GM18517 (cell line): Measurements from ENCODE around the gene TXN2.
"Not testable (repeated sequence)": the region's sequence is repeated elsewhere in the genome, so short reads cannot be mapped to it uniquely, and the experiment has no call there.

ENCODE experiments used
- ATAC-seq: cut with Tn5 transposase; IDR thresholded peaks from one replicate; pipeline ENCODE4 v1.9.1; 2021; ENCODE audit warnings: mild to moderate bottlenecking, moderate library complexity; ENCODE audit not compliant: unreplicated experiment

TXN2 gene

DNA sequence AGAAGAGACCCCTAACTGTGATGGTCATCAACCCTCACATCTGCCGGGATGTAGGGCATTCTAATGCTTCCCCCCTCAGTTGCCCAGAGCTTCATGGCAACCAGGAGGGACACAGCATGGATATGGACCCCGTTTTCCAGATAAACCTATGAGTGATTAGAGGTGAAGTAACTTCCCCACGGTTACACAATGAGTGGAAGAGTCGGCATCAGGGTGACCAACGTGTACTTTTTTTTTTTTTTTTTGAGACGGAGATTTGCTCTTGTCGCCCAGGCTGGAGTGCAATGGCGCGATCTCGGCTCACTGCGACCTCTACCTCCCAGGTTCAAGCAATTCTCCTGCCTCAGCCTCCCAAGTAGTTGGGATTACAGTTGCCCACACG, 25.0 kb downstream of the TXN2 start:
- ATAC-seq, result no peak

DNA sequence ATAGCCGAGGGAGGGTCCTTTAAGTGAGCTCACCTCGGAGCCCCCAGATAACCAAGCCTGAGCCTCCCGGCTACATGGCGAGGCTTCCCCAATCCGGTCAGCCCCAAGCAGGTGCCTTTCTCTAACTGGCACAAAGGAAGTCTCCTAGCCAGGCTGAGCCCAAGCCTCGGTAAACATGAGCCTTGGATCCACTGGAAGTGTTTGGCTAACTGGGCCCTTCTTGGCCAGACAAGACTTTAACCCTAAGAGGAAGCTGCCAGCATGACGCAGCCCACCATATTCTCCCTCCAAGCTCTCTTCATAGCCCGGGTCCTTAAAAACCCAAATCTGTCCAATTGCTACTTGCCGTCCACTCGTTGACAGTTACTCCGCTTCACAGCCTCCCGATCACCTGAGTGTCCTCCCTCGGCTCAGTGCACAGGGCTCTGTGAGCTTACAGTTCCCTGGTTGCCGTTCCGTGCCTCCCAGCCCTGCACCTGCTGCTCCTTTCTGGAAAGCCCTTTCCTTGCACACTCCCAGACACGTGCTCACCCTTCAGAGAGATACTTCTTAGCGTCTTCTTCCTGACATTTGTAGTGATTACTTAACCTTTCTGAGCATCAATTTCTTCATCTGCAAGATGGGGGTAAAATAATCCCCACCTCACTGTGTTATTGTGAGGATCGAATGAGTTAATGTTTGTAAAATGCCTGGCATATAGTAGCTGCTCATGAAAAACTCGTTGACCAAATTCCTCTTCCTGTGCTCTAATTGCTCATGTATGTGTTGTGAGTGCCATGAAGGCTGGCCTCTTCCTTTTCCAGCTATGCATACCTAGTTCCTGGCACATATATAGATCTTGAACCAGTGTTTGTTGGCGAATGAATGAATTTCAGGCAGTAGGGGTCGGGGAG, 25.6 kb downstream of the TXN2 start:
- ATAC-seq, result no peak

DNA sequence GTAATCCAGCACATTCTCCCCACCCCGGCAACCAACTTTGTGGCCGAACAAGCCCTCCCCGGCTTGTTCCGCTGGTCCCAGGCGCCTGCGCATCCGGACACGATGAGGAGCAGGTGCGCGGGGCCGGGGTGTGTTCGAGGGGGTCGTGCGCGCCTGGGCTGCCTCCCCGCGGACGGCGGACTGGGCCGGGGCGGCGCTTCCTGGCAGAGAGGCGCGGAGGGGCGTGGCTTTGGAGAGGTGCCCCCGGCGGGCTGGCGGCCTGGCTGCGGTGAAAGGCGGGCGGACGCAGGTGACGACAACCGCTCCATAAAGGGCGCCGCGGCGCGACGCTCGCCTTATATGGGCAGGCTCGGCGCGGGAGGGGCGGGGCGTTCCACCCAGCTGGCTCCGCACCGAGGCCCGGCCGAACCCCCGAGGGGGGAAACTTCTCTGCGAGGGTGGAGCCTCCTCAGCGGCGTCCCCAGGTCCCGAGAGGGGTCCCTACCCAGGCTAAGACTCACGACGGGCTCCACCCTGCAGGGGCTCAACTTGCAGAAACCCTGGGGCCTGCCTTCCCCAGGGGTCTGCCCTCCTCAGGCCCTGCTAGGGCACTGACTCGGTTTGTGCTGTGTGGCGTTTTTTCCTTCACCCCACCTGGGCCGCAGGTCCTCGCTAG, 26.4 kb downstream of the TXN2 start:
- peak; percentile 41 for ATAC-seq

DNA sequence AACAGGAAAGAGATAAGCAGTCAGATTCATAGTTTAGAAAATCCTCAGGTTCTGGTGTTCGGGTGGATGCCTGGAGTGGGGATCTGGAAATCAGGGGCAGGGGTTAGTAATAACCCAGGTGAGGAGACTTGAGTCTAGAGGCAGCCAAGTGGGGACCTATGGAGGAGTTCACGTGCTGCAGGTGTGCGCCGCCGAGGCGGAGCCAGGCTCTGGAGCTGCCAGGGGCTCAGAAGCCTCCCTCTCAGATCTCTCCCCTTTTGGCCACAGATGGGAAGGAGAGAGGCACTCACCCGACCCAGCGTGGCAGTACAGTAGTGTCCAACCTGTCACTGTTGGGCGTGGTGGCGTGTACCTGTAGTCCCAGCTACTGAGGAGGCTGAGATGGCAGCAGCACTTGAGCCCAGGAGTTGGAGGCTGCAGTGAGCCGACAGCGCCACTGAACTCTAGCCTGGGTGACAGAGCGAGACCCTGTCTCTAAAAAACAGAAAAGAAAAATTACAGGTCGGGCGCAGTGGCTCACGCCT, 27.5 kb downstream of the TXN2 start:
- ATAC-seq, result no peak

DNA sequence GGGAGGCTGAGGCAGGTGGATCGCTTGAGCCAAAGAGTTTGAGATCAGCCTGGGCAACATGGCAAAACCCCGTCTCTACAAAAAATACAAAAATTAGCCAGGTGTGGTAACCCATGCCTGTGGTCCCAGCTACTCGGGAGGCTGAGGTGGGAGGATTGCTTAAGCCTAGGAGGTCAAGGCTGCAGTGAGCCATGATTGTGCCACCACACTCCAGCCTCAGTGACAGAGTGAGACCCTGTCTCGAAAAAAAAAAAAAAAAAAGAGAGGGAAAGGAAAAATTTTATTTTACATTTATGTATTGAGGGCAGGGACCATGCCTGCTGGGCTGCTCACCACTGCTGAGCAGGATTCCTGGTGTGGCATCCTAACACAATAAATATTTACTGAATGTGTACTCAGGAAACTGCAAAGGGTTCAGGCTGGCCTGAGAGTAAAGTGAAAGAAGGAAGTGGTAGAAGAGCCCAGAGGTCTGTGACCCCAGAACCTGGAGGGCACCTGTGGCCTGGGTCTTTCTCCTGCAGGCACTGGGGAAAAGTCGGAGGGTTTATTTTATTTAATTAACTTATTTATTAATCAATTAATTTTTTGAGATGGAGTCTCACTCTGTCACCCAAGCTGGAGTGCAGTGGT, 28.3 kb downstream of the TXN2 start:
- ATAC-seq, result not testable (repeated sequence)

DNA sequence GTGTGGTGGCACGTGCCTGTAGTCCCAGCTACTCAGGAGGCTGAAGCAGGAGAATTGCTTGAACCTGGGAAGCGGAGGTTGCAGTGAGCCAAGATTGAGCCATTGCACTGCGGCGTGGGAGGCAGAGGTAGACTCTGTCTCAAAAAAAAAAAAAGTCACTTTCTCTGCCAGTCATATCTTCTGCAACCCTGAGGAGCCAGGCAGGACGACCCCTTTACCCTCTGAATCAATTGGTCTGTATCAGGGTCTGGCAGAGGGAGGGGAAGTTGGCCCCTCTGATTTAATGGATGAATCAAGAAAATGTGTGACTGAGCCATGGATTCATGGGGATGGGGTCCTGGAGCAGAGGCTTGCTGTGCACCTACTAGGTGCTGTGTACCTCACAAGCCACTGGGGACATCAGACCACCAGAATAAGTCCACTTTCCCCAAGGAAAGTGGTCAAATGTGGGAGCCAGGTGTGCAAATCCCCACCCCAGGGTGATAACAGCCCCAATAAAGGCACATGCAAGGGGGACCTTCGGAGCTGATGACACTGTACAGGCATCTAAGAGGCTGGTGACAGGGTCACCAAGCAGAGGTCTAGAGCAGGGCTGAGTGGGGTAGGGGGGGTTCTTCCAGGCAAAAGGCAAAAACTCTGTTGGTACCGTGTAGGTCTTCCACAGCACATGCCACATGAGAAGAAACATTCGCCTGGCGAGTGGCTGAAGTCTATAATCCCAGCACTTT, 29.0 kb downstream of the TXN2 start:
- ATAC-seq, result no peak

- ATAC-seq, result not testable (repeated sequence)
Measured at GRCh38 chr22:36450923-36451322, 30.5 kb downstream of the TXN2 start.

GRCh38 chr22:36449596-36450175, 31.8 kb downstream of the TXN2 start:
- no peak for ATAC-seq

- ATAC-seq, result no peak
Measured at GRCh38 chr22:36447632-36448031, 33.8 kb downstream of the TXN2 start.

DNA sequence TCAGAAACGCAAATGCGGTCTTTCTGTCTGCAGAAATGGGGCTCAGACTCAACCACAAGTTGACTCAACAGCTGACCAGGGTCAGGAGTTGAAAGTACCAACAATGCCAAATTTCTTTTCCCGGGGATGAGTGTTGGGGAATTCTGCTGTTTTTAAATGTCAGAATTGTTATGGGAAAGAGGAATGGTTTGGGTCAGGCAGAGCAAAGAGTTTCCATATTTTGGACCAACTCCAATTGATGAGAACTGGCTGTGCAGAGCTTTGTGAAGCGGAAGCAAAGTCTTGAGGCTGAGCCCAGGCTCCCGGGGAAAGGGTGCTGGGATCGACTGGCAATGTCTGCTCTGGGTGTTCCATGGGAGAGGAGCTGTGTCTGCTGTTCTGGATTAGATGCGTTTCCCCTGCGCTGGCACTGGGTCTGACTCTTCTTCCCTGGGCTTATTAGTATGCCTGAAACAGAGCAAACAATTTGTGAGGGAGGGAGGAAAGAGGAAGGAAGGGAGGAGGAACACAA, 36.2 kb downstream of the TXN2 start:
- ATAC-seq, result no peak

- no peak for ATAC-seq
Measured at GRCh38 chr22:36443198-36443770, 38.2 kb downstream of the TXN2 start.

- no peak for ATAC-seq
Measured at GRCh38 chr22:36442506-36443197, 38.8 kb downstream of the TXN2 start.

- ATAC-seq, result no peak
Measured at GRCh38 chr22:36440429-36441002, 40.9 kb downstream of the TXN2 start.

- ATAC-seq, result no peak
Measured at GRCh38 chr22:36439481-36440271, 41.8 kb downstream of the TXN2 start.

- ATAC-seq, result peak; percentile 55
Measured at GRCh38 chr22:36435516-36436415, 45.7 kb downstream of the TXN2 start.

- no peak for ATAC-seq
Measured at GRCh38 chr22:36433318-36434231, 47.9 kb downstream of the TXN2 start.
